Panc1 (cell line): ENCODE measurements around the gene LRRN3. TPM values are rescaled to one million over a fixed set of nuclear protein-coding genes. Genes with fewer than 3 reads are reported as not detected.

Source experiments
- ATAC-seq: fragments of 200-7000 bp; cut with Tn5 transposase; 2 replicates; pipeline ENCODE4 v1.9.1; 2020; ENCODE audit warnings: mild to moderate bottlenecking, moderate library complexity
- BruUV-seq: library from RNA; stranded (reverse); fragments of 400-500 nt; replicated peaks from 2 replicates; lab custom pipeline; 2021; lab: Mats Ljungman, UMichigan
- CTCF ChIA-PET: fragments of 300-600 bp; sonication (Branson Sonifier 250); formaldehyde crosslinking; loops from one replicate; lab custom pipeline; 2022; ENCODE audit warnings: antibody characterized with exemption; lab: Charles Lee
- POLR2A ChIA-PET: fragments of 300-600 bp; sonication (Branson Sonifier 250); formaldehyde crosslinking; loops from one replicate; lab custom pipeline; 2022; ENCODE audit warnings: antibody characterized with exemption; lab: Charles Lee
- DNase-seq: peaks from one replicate; pipeline ENCODE4 v3.0.0-alpha.2; 2010; ENCODE audit warnings: low read depth, low spot score
- H3K27ac ChIP-seq: 2 replicates; pipeline ENCODE4 v1.5.1; 2011; ENCODE audit warnings: mild to moderate bottlenecking, low read length, inconsistent platforms
- H3K27me3 ChIP-seq: fragments of 200-500 bp; sonication (Bioruptor generic); 2 replicates; pipeline ENCODE4 v1.6.0; 2014; ENCODE audit warnings: low read length, inconsistent platforms; ENCODE audit not compliant: control insufficient read depth, insufficient read depth
- H3K36me3 ChIP-seq: fragments of 200-500 bp; sonication (Bioruptor generic); 2 replicates; pipeline ENCODE4 v1.5.1; 2014; ENCODE audit warnings: inconsistent platforms, mild to moderate bottlenecking, low read length, moderate library complexity; ENCODE audit not compliant: control insufficient read depth, insufficient read depth
- H3K4me1 ChIP-seq: 2 replicates; pipeline ENCODE4 v1.5.1; 2011; ENCODE audit warnings: inconsistent platforms, mild to moderate bottlenecking, low read length, moderate library complexity; ENCODE audit not compliant: control insufficient read depth, insufficient read depth
- H3K4me3 ChIP-seq, 2 experiments: 2 replicates each; pipeline ENCODE4 v1.5.1; 2011 to 2012; ENCODE audit warnings: low read depth in 2 of 2, low read length in 2 of 2, mild to moderate bottlenecking in 2 of 2, inconsistent platforms in 1 of 2, moderate library complexity in 1 of 2
- H3K9me3 ChIP-seq: fragments of 200-500 bp; sonication (Bioruptor generic); 2 replicates; pipeline ENCODE4 v1.5.1; 2014; ENCODE audit warnings: low read depth, mild to moderate bottlenecking, inconsistent platforms, low read length, moderate library complexity; ENCODE audit not compliant: control insufficient read depth, insufficient read depth
- CTCF ChIP-seq: fragments of 450-650 bp; IDR thresholded peaks from 2 replicates; pipeline ENCODE4 v1.5.1; 2017; ENCODE audit warnings: mild to moderate bottlenecking
- POLR2AphosphoS5 ChIP-seq: IDR thresholded peaks from 2 replicates; pipeline ENCODE4 v1.6.1; 2012; ENCODE audit warnings: mild to moderate bottlenecking, low read depth, low read length, moderate library complexity
- REST ChIP-seq, 2 experiments: IDR thresholded peaks; 2 replicates each; pipeline ENCODE4 v1.6.1; 2011 to 2012; ENCODE audit warnings: low read depth in 2 of 2, control low read depth in 1 of 2, low read length in 1 of 2, mild to moderate bottlenecking in 1 of 2, moderate library complexity in 1 of 2; ENCODE audit not compliant: insufficient read depth in 1 of 2
- SIN3A ChIP-seq: IDR thresholded peaks from 2 replicates; pipeline ENCODE4 v1.6.1; 2012; ENCODE audit warnings: low read depth, mild to moderate bottlenecking, low read length, moderate library complexity, borderline replicate concordance; ENCODE audit not compliant: insufficient read depth
- TCF7L2 ChIP-seq: IDR thresholded peaks from 2 replicates; pipeline ENCODE4 v1.6.1; 2011; ENCODE audit warnings: mild to moderate bottlenecking, low read depth, low read length, inconsistent platforms
- in situ Hi-C: cut with HindIII; loops from 2 replicates; pipeline ENCODE4 v1.10.0; 2016; ENCODE audit warnings: low sequenced_read_pairs, low pct_unique_long_range_greater_than_20kb
- intact Hi-C: fragments of 100-400 bp; cut with micrococcal nuclease; formaldehyde crosslinking; loops from one replicate; pipeline ENCODE4 v1.10.0; 2022; ENCODE audit not compliant: unreplicated experiment
- total RNA-seq: library from RNA; stranded (reverse); gene quantifications from one replicate; pipeline ENCODE4 v1.2.1, GENCODE V29; 2021; ENCODE audit not compliant: unreplicated experiment

LRRN3 gene
- total RNA-seq, 1 experiment from 2014 or later = 0.15 TPM

- intact Hi-C loops = loop anchor here (10.0 kb wide), 1 partner anchor 641 kb away; no protein-coding TSS in a partner anchor
- Histone ChIP-seq H3K36me3 (no peaks in the 10 kb centered on the region), H3K9me3 (no peaks in the 10 kb centered on the region), H3K4me1 (no peaks in the 10 kb centered on the region), H3K27ac (no peak overlapping the region), H3K4me3 (no peak overlapping the region), H3K27me3 (no peaks in the 10 kb centered on the region)
- ChIA-PET CTCF (no interaction called here), POLR2A (no interaction called here)
- TF ChIP-seq TCF7L2 (no peak), SIN3A (no peak), CTCF (no peak), POLR2AphosphoS5 (no peak), REST (IDR thresholded peaks at IDR 0.05; ENCODE audit: insufficient read depth in 1 of 2, low read depth in 2 of 2, low read length in 1 of 2) (no peak)
- in situ Hi-C loops = no loop called here
- DNase-seq = no peak
- no TSS peak for BruUV-seq
- ATAC-seq = no peak
Measured at GRCh38 chr7:111093496-111093895, 2.6 kb downstream of the LRRN3 start.

- intact Hi-C loops = loop anchor here (10.0 kb wide), 1 partner anchor 640 kb away; no protein-coding TSS in a partner anchor
- H3K36me3 ChIP-seq = no peaks in the 10 kb centered on the region
- in situ Hi-C loops = no loop called here
- no peak for TF ChIP-seq REST (IDR thresholded peaks at IDR 0.05; ENCODE audit: insufficient read depth in 1 of 2, low read depth in 2 of 2, low read length in 1 of 2)
- TF ChIP-seq TCF7L2 = no peak
- no peak for TF ChIP-seq CTCF
- no peak for TF ChIP-seq SIN3A
- no peak for TF ChIP-seq POLR2AphosphoS5
- no TSS peak for BruUV-seq
- no peak overlapping the region for H3K4me3 ChIP-seq
- ATAC-seq (no peak), DNase-seq (no peak)
- CTCF ChIA-PET = no interaction called here
- no peaks in the 10 kb centered on the region for H3K4me1 ChIP-seq
- H3K27ac ChIP-seq = no peak overlapping the region
- H3K27me3 ChIP-seq = no peaks in the 10 kb centered on the region
- H3K9me3 ChIP-seq = no peaks in the 10 kb centered on the region
- POLR2A ChIA-PET = no interaction called here
Measured at GRCh38 chr7:111094419-111094818, 3.5 kb downstream of the LRRN3 start.
